NCI-H2081 (cell line): ENCODE results near the gene DIS3L2.
A peak's percentile ranks its signal among the peaks of the same experiment; 100 is the strongest.

ENCODE experiments used
- DNase-seq, 2 experiments: peaks; one replicate each; lab custom pipeline; 2025; lab: John Stamatoyannopoulos, UW

DIS3L2 gene

GRCh38 chr2:232264081-232264480, 302.6 kb downstream of the DIS3L2 start:
- DNase-seq = no peak

- no peak for DNase-seq
Measured at GRCh38 chr2:232265329-232265728, 303.8 kb downstream of the DIS3L2 start.

DNA sequence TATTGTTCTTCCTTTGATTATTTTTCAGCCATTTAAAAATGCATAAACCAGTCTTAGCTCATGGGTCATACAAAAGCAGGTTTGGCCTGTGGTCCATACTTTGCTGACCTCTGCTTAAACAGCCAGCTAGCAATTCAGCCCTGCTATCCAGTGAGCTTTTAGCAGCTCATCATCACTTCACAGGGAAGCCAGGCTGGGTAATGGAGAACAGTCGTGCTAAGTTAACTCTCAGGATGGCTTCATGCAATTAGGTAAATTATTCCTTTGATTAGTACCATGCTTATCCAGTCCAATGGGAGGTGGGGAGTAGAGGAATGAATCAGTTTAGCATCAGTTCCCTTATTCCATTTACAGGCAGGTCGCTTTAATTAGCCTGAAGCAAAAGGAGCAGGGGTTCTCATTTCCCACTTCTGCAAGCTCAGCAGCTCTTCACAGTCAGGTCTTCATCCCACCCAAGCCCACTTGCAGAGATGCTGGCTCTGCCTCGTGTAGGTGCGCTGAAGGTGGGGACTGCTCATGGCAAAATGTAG, 307.2 kb downstream of the DIS3L2 start:
- no peak for DNase-seq

- no peak for DNase-seq
Measured at GRCh38 chr2:232269867-232270266, 308.4 kb downstream of the DIS3L2 start.

DNA sequence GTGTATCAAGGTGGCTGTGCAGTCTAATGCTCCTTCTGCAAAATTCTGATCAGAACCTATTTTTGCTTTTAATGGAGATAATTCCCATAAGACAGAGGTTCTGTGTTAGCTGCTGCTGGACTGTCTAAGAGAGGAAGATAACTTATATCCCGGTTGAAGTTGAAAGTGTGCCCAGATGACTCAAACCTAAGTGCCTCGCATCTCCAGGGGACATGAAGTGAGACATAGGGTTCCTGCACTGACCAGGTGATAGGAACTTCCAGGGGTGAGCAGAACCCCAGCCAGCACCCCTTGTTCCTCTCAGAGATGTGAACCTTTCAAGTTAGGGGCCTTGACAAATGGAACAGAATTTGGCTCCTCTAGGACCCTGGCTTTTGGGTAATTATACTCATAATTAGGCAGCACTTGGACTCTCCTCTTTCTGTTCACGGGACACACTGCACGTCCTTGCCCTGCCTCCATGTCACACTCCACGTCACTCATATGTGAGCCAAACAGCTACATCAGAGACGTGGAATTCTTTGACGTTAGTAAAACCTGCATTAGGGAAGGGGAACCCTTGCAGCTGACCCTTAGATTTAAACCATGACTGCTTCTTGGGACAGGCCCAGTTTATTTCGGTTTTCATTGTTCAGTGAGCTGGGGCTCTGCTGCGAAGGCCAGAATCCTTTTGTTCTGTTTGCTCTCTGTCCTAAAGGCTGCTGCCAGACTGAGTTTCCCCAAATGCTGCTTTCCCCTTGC, 312.6 kb downstream of the DIS3L2 start:
- DNase-seq = no peak

DNA sequence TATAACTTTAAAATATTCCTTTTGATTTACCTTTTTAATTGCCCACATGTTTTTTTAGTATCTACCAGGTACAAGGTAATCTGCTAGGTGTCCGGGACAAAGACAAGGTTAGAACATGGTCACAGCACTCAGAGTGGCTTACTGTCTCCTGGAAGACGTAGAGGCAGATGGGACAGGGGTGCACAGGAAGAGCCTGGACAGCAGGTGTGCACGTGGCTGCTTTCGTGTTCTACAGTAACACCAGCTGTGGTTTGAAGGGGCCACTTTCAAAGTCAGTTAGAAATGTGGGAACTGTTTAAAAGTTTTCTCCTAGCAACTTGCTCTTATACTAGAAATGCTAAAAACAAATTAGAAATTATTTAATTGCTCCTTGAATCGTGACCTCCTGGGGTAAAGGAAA, 314.2 kb downstream of the DIS3L2 start:
- no peak for DNase-seq

DNA sequence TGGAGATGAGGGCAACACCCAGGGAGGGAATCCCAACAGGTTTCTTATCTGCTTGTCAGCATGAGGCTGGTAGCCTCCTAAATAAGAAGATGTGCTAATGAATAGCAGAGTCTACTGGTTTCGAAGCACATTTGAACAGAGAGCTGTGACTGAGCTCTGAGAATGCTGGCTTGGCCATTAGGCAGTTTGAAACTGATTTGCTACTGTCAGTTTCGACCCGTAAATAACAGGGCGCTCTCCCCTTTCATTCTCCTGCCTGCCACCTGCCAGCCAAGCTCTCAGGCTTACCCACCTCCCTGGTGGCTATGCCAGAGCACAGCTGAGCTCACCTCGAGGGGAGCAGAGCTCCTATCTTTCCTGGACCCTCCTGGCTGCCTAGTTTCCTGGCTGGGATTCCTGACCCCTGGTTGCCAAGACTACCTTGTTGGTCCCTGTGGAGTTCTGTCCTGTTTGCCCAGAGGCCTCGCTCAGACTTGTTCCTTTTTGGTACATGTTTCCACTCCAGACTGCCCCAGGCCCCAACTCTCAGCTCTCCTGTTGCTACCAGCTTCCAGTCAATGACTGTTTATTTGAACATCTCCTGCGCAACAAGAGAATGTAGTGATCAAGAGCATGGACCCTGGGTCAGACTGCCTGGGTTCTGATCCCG, 314.7 kb downstream of the DIS3L2 start:
- peak in 1 of 2 experiments; percentile 9 for DNase-seq

DNA sequence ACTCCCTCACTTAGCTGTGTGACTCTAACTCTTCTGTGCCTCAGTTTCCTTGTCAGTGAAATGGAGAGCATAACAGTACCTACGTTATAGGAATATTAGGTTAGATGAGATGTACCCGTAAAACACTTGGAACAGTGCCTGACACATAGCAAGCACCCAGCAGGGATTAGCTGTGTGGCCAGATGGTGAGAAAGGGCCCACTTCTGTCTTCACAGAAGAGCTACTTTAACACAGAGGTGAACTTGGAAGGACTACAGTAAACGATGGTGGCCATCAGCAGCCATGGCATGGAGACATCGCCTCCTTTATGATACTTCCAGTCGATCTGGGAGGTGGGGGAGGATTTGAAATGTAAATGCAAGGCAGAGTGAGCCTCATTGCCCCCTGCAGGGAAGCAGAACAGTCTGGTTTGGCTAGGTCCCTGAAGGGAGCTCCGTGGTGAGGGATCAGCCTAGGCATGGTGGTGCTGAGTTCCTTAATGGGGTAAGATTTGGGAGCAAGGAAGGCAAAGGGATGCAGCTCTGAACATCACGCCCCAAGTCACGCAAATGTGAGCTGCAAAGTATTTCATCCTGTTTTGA, 315.3 kb downstream of the DIS3L2 start:
- no peak for DNase-seq

DNA sequence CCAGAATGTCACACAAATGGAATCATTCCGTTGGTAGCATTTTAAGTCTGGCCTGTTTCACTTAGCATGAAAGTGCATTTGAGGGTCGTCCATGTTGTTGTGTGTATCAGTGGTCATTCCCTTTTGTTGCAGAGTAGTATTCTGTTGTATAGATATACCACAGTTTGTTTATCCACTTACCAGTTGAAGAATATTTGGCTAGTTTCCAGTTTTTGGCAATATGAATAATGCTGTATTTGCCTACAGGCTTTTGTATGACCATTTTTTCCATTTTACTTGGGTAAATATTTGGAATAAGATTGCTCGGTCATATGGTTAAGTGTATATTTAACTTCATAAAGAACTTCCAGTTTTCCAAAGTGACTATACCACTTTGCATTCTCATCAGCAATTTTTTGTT, 317.0 kb downstream of the DIS3L2 start:
- no peak for DNase-seq

GRCh38 chr2:232280341-232280740, 318.8 kb downstream of the DIS3L2 start:
- DNase-seq = no peak

- no peak for DNase-seq
Measured at GRCh38 chr2:232281858-232282507, 320.5 kb downstream of the DIS3L2 start.

GRCh38 chr2:232282508-232283055, 321.1 kb downstream of the DIS3L2 start:
- no peak for DNase-seq

- DNase-seq = no peak
Measured at GRCh38 chr2:232286001-232286868, 324.7 kb downstream of the DIS3L2 start.

DNA sequence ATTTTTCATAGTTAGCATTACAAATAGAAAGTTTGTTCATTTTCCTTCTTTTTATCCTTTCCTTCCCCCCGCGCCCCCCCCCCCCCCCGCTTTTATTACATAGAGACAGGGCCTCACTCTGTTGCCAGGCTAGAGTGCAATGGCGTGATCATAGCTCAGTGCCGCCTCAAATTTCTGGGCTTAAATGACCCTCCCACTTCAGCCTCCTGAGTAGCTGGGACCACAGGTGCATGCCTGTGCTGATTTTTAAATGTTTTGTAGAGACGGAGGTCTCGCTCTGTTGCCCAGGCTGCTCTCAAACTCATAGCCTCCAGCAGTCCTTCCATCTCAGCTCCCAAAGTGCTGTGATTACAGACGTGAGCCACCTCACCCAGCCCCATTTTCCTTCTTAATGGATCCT, 325.8 kb downstream of the DIS3L2 start:
- no peak for DNase-seq

- DNase-seq = no peak
Measured at GRCh38 chr2:232288489-232289030, 327.0 kb downstream of the DIS3L2 start.

DNA sequence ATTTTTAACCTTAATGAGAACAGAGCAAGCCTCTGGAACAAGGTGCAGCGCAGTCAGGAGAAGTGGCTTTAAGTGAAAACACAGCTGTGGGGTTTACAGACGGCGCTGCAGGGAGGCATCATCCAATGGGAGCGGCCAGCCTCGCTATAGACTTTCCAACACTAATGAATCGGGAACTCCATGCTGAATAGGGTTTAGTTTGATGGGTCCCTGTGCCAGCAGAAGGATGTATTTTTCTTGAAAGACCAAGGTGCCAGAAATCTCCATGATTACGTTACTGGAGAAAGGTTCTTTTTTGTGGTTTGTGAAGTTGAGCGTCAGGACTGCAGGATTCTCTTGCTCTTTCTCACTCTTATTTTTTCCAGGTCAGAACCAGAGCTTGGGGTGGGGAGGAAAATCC, 329.2 kb downstream of the DIS3L2 start:
- no peak for DNase-seq

- DNase-seq = no peak
Measured at GRCh38 chr2:232291343-232291742, 329.8 kb downstream of the DIS3L2 start.

DNA sequence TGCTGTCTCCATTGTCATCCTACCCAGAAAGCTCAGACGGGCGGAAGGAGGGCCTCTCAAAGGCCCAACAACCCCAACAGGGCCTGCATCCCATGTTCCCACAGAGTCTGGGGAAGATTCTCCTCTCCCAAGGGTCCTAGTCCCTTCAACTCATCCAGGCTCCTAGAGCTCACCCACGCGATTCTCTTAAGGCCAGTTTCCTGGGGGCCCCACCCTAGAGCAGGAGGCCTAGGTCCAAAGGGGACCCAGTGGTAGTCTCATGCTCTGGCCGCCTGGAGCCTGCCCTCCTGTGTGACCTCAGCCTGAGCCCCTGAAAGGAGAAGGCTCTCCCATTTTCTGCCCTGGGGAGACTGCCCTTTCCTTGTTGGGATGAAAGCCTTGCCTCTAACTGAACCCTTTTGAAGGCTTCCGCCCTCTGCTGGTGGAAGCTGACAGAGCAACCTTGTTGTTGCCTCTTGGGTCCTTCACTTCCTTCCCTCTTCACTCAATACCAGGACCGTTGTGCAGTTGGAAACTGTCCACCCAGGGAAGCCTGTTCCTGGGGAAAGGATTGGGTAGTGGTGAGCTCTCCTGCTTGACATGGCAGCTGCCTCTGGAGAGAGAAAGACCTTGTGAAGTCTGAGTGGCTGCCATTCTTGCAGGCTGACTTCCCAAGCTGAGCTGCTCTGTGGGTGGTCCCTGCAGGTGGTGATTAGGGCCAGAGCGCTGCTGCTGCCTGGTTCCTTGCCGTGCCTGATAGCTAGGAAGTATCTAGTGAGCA, 331.1 kb downstream of the DIS3L2 start:
- DNase-seq = peak; percentile 12 to 19

DNA sequence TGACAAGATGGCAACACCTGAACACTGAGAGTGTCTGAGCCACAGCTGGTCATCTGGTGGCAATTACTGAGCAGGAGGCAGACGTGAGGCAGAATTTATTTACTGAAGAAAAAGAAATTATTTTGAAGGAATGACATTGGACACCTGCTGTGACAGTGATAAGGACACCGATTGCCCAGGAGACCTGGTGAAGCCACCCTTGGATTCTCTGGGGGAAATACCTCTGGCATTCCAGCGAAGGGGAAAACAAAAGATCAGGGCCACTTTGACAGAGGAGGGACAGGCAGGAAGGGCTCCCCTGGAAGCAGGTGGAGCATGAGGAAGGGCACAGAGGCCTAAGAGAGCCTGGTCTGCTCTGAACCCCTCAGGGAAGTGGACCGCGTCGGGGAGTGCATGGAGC, 331.7 kb downstream of the DIS3L2 start:
- no peak for DNase-seq

DNA sequence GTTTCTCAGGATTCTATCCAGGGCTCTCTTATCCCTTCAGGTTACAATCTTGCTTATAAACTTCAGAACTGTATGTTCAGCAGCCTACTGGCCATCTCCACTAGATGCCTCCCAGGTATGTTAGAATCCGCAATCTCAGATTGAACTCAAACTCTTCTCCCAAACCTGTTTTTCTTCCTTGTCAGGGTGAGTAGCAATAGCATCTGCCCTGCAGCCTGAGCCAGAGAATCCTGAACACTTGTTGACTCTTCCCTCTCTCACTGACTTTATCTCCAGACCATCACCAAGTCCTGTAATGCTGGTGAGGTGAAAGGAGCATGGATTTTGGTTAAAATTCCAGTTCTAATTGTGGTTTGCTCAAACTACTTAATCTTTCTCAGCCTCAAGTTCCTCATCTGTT, 334.5 kb downstream of the DIS3L2 start:
- DNase-seq = no peak
